Measurements from ENCODE around the gene POU2AF3.

Gene POU2AF3

DNA sequence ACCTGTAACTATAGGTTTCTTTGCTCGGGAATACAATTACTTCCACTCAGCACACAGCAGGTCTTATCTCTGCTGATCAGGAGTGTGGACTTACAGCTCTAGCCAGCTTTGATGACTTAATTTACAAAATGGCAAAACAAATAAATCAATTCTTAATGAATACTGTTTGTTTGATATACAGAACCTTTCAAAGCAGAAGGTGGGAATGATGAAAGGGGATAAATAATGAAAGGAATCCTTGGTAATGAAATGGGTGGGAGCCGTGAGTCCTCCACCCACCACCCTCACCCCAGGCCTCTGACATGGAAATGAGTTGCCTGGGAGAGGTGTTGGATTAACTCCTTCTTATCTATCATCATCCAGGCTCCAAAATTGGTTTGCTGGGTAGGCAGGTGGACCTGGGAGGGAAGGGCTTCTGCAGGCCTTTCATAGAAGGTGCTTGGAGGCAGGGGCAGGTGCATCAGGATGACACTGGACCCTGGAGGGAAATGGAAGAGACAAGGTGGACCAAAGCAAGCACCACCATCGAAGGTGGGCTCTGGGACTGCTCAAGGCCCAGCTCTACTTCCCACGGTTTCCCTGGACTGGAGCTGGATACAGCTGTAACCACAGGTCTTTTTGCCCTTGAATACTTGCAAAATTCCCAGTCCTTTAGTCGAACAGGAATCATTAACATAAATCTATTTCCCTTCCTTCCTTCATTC is 57.8 kb downstream of the POU2AF3 start:
- TF ChIP-seq, protein P1, sequence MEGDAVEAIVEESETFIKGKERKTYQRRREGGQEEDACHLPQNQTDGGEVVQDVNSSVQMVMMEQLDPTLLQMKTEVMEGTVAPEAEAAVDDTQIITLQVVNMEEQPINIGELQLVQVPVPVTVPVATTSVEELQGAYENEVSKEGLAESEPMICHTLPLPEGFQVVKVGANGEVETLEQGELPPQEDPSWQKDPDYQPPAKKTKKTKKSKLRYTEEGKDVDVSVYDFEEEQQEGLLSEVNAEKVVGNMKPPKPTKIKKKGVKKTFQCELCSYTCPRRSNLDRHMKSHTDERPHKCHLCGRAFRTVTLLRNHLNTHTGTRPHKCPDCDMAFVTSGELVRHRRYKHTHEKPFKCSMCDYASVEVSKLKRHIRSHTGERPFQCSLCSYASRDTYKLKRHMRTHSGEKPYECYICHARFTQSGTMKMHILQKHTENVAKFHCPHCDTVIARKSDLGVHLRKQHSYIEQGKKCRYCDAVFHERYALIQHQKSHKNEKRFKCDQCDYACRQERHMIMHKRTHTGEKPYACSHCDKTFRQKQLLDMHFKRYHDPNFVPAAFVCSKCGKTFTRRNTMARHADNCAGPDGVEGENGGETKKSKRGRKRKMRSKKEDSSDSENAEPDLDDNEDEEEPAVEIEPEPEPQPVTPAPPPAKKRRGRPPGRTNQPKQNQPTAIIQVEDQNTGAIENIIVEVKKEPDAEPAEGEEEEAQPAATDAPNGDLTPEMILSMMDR (IDR thresholded peaks at IDR 0.05; ENCODE audit: control insufficient read depth, extremely low read depth, insufficient read depth): no peak
- no peak overlapping the region for H3K4me3 ChIP-seq (ENCODE audit: low read depth, low read length)
- DNase-seq (ENCODE audit: low read depth): no peak

DNA sequence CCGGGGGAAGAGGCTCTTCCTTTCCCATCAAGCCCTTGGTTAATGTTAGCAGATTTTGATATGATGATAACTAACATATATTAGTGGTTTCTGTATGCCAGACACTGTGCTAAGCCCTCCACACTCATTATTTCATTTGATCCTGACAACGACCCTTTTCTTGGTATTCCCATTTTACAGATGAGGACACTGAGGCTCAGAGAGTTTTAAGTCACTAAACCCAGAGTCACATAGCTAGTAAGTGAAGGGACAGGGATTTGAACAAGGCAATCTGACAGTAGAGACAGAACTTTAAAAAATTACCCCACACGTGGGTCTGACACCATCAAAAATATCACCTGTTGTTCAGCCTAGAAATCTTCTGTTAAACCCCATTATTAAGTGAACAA is 58.3 kb downstream of the POU2AF3 start:
- H3K4me3 ChIP-seq (ENCODE audit: low read depth, low read length): no peak overlapping the region
- TF ChIP-seq, protein P1 (IDR thresholded peaks at IDR 0.05; ENCODE audit: control insufficient read depth, extremely low read depth, insufficient read depth): no peak

DNA sequence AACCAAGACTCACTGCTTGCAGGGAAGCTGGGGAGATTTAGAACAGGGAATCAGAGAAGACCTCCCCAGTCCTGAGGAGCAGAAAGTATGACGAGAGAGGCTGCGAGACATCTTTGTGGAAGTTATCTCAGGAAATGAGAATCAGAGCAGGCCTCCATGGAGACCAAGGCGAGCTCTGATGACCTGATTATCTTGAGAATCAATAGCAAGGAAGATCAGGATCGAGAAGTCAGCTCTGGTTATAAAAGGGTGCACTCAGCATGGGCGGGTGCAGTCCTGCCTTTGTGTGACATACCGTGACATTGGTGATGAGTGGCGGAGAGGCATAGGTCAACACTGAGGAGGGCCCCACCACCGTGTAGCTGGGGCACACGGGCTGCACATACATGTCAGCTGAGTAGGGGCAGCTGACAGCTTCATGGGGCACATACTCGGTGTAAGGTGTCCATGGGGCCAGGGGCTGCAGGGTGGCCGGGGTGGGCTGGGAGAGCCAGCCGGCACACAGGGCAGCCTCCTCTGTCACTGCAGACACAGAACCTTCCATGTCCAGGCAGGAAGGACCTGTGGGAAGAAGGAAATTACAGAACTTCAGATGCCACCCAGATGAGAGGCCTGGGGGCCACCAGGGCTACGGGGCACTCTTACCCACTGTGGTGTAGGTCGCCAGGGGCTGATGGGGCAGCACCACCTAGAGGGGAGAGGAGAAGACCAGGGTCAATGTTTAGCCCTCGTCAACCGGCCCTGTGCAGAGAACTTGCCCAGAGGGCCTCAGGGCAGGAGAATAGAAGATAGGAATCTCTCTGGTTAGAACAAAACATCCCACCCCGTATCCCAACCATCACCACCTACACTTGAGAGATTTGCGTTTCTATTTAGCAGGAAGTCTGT is 59.0 kb downstream of the POU2AF3 start:
- no peak for DNase-seq (ENCODE audit: low read depth)
- TF ChIP-seq, protein P1 (IDR thresholded peaks at IDR 0.05; ENCODE audit: control insufficient read depth, extremely low read depth, insufficient read depth): no peak
- no peak overlapping the region for H3K4me3 ChIP-seq (ENCODE audit: low read depth, low read length)

More for the DNA sequence above, 58.3 kb downstream of the POU2AF3 start:
- no peak for DNase-seq (ENCODE audit: low read depth)

Data from LNCaP clone FGC (cell line).